HS-27A (cell line): ENCODE data around the gene RIPOR3.
"Not testable (repeated sequence)": the region's sequence is repeated elsewhere in the genome, so short reads cannot be mapped to it uniquely, and the experiment has no call there.

Source experiments
- DNase-seq: peaks from one replicate; pipeline ENCODE4 v3.0.0-alpha.2; 2012; ENCODE audit warnings: low read depth, missing footprints

Gene RIPOR3

GRCh38 chr20:50607436-50607835 lies 83.9 kb downstream of the RIPOR3 start:
- DNase-seq: no peak

DNA sequence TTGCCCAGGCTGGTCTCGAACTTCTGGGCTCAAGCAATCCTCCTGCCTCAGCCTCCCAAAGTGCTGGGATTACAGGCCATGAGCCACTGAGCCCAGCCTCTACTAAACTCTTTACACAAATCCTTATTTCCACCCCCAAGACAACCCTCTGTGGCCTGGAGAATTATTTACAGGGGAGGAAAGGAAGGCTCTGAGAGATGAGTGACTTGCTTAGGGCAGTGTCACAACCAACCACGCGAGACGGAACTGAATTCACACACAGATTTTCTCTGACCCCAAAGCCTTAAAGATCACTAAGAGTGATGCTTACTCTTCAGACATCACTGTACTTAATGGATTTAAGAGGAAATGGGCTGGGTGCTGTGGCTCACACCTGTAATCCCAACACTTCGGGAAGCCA lies 86.2 kb downstream of the RIPOR3 start:
- no peak for DNase-seq

DNA sequence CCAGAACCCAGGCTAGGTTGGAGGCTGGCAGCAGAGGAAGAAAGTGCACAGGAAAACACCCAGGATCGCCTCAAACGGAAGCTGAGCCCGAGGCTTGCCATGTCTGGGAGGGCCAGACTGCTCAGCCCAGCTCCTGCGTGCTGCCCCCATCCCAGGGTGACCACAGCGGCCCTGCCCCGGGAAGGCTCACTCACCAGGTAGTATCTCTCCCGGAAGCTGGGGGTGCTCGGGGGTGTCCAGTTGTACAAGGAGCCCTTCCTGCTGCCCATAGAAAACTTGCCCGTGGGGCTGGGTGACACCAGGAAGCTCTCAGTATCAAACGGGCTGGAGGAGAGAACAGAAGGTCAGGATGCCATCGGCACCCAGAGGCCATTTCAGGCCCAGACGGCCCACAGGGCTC lies 86.9 kb downstream of the RIPOR3 start:
- DNase-seq: no peak

DNA sequence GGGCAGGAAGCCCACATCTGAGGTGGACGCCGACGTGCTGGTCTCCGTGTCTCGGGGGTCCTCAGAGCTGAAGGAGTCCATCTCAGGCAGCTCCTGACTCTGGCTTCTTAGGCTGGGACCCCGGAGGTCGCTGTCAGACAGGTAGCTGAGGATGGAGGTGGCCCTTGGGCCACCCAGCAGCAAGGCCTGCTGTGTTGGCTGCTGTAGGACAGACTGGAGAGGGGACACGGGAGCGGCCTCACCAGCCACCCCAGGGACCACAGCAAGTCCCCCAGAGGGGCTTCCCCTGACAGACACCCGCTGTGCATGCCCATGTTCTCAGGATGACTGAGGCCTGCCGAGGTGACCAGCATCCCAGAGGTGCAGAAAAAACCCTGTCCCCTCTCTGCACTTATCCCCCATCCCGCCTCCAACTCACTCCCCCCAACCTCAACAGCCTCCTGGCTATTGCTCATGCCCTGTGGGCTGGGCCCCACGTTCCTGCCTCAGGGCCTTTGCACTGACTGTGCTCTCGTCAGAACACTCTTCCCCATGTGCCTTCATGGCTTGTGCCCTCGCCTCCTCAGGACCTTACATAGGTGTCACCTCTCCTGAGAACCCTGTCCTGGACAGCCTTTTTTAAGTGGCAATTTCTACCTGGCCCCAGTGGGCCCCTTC lies 88.8 kb downstream of the RIPOR3 start:
- DNase-seq: no peak

DNA sequence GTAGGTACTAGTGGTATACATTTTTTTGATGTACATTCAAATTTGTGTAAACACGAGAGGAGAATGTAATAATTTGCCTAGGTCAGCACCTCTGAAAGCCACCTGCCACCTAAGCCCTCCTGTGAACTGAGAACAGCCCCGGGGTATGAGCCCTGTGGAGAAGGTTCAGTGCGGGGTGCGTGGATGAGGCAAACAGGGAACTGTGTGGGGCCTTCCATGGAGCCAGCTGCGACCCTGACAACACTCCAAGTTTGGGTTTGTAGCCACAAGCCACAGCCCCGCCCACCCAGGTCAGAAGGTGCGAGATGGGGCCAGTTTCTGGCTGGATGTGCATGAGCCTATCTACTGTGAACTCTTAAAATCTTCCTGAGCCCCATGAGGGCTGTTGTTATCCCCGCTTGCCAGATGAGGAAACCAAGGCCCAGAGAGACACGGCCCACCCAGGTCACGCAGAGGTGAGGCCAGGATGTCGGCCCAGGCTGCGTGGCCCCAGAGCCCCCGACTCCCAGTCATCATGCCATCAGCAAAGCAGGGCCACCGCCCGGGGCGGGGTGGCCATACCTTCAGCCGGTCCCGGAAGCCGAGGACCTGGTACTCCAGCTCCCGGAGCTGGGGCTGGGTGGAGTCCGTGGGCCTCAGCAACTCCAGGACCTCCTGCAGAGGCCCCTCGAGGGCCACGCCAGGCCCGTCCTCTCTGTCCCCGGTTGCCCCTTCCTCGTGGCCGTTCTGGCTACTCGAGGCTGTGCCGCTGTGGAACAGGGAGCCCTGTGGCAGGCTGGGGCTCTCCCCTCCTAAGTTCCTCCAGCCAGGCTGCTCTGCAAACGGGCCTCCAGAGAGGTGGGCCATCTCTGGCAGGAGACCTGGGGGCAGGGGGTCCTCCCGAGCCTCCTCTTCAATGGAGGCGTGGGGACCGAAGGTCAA lies 89.6 kb downstream of the RIPOR3 start:
- no peak for DNase-seq

- no peak for DNase-seq
Observed at GRCh38 chr20:50600281-50600895, 91.0 kb downstream of the RIPOR3 start.

- not testable (repeated sequence) for DNase-seq
Observed at GRCh38 chr20:50598768-50599167, 92.6 kb downstream of the RIPOR3 start.

- DNase-seq: no peak
Observed at GRCh38 chr20:50598074-50598473, 93.3 kb downstream of the RIPOR3 start.

DNA sequence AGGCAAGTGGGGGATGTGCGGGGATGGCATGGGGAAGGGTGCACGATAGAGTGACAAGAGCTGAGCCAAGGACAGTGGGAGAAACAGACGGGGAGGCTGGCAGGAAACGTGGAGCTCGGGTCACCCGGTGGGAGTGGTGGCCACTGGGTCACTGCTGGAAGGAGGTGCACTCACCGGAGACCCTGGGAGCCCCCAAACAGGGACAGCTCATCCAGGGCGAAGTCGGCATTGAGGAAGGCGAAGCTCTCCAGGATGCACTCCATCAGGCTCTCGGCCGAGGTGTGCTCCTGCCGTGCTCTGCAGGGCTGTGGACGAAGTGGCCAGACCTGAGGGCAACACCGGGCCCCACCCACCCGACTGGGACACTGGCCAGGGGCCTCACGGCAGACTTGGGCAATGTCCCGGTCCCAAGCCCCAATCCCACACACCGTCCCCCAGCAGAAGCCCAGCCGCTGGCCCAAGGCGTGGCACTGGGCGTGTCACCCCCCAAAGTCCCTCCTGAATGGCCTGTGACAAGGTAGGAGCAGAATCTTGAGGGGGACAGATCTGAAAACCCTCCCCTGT lies 93.9 kb downstream of the RIPOR3 start:
- DNase-seq: no peak

DNA sequence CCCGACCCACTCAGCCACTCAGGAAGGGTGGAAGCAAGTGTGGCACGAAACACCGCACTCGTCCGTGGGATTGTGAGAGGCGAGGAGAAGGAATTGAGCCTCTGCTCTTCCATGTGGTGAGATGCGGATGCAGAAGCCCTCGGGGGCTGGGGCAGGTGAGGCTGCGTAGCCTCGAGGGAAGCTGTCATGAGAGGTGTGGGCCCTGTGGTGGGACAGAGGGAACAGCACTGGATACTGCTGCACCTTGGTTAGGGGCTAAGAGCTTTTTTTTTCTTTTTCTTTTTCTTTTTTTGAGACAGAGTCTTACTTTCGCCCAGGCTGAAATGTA lies 94.7 kb downstream of the RIPOR3 start:
- DNase-seq: no peak

GRCh38 chr20:50595988-50596693 lies 95.2 kb downstream of the RIPOR3 start:
- DNase-seq: no peak

- no peak for DNase-seq
Observed at GRCh38 chr20:50595433-50595895, 95.9 kb downstream of the RIPOR3 start.

- no peak for DNase-seq
Observed at GRCh38 chr20:50594591-50595432, 96.5 kb downstream of the RIPOR3 start.

GRCh38 chr20:50594231-50594590 lies 97.1 kb downstream of the RIPOR3 start:
- no peak for DNase-seq

DNA sequence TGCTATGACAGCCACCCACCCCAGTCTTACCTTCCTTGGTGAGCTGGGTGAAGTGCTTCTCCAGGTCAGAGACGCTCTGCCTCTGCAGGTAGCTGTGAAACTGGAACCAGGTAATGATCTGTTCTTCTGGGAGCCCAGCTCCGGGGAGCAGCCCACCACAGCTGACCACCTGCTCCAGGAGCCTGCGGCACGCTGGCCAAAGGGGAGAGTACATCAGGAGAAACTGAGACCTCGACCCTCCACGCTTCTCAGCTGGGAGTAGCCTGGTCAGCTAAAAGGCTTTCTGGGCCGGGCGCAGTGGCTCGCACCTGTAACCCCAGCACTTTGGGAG lies 98.4 kb downstream of the RIPOR3 start:
- DNase-seq: no peak

GRCh38 chr20:50592282-50593004 lies 98.9 kb downstream of the RIPOR3 start:
- DNase-seq: no peak

DNA sequence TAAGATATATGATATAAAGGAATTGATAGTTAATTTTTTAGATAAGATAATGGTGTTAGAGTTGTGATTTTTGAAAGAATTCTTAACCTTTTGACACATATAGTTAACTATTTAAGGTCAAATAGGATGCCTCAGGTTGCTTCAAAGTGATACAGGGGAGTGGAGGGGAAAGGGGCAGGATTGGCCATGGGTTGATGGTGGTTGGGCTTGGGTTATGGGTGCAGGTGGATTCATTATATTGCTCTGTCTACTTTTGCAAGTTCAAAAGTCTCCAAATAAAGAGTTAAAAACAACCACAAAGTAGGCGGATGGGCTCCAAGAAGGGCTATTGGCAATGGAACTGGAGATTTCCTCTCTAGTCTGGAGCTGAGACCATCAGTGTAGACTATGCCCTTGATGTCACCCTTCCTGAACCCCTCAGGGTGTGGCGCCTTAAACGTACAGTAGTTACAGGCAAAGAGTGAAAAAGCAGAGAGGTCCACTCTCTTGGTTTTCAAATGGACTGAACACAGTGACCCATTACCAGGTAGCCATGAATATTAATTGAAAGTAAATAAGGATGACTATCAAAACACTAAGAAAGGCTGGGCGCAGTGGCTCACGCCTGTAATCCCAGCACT lies 100.0 kb downstream of the RIPOR3 start:
- no peak for DNase-seq

- DNase-seq: no peak
Observed at GRCh38 chr20:50590348-50590664, 101.0 kb downstream of the RIPOR3 start.

GRCh38 chr20:50589548-50590347 lies 101.6 kb downstream of the RIPOR3 start:
- DNase-seq: no peak
